K562 (cell line): ENCODE measurements around the gene PTCD3. TPM values are rescaled to one million over a fixed set of nuclear protein-coding genes. Genes with fewer than 3 reads are reported as not detected.

Source experiments
- CEBPB ChIP-seq: fragments of 450-650 bp; IDR thresholded peaks from 2 replicates; pipeline ENCODE4 v1.6.1; 2016; ENCODE audit warnings: missing genetic modification characterization, missing compliant biosample characterization
- EP400 ChIP-seq: fragments of 450-650 bp; IDR thresholded peaks from 2 replicates; pipeline ENCODE4 v1.6.1; 2017; ENCODE audit warnings: antibody characterized with exemption, mild to moderate bottlenecking, moderate library complexity
- GTF2E2 ChIP-seq: fragments of 200-800 bp; sonication (Bioruptor generic); IDR thresholded peaks from 2 replicates; pipeline ENCODE4 v1.6.1; 2016; ENCODE audit warnings: missing genetic modification characterization, missing compliant biosample characterization
- IFI16 ChIP-seq: fragments of 250-450 bp; sonication (Bioruptor Pico); IDR thresholded peaks from 2 replicates; pipeline ENCODE4 v2.1.2; 2022; ENCODE audit warnings: mild to moderate bottlenecking, inconsistent platforms
- KAT7 ChIP-seq: sonication (generic); formaldehyde crosslinking; IDR thresholded peaks from 2 replicates; pipeline ENCODE4 v1.8.0; 2022; ENCODE audit warnings: missing genetic modification reagents, mild to moderate bottlenecking, borderline replicate concordance
- L3MBTL2 ChIP-seq: fragments of 450-650 bp; IDR thresholded peaks from 2 replicates; pipeline ENCODE4 v1.6.1; 2016; ENCODE audit warnings: mild to moderate bottlenecking, moderate library complexity
- POLR2H ChIP-seq: IDR thresholded peaks from 2 replicates; pipeline ENCODE4 v1.6.1; 2016; ENCODE audit warnings: missing genetic modification characterization, low read depth, mild to moderate bottlenecking, control low read depth, missing compliant biosample characterization, moderate library complexity
- ZNF175 ChIP-seq: fragments of 200-800 bp; sonication (Bioruptor generic); IDR thresholded peaks from 2 replicates; pipeline ENCODE4 v1.6.1; 2016; ENCODE audit warnings: low read depth, mild to moderate bottlenecking, missing genetic modification characterization, missing compliant biosample characterization
- ZNF75A ChIP-seq: fragments of 450-650 bp; formaldehyde crosslinking; IDR thresholded peaks from 2 replicates; pipeline ENCODE4 v1.4.0; 2020; ENCODE audit warnings: mild to moderate bottlenecking
- polyA plus RNA-seq, 8 experiments: library from polyadenylated mRNA; depleted of rRNA in 4 of 8; stranded (reverse) in 5 of 8; unstranded in 3 of 8; fragments of >200 nt; fragmentation: Nextera tagmentation in 2 of 8; fragmentation: Illumina TruSeq in 1 of 8; extraction: Ambion mirVana in 2 of 8; extraction: Trizol in 1 of 8; gene quantifications; 2 replicates each; pipeline versions ENCODE4 v1.2.1 to v1.2.3, GENCODE V29; 2011 to 2014; ENCODE audit warnings: inconsistent platforms in 1 of 8, missing spikeins in 1 of 8
- total RNA-seq, 7 experiments: library from RNA; depleted of rRNA in 6 of 7; stranded (reverse); fragments of >200 nt in 6 of 7; fragmentation: Illumina TruSeq in 2 of 7; extraction: Trizol in 2 of 7; gene quantifications; 2 replicates each; pipeline versions ENCODE4 v1.2.1 to v1.2.3, GENCODE V29; 2011 to 2021; ENCODE audit warnings: low replicate concordance in 1 of 7
- TF ChIP-seq, protein P1 (sequence below): sonication (generic); IDR thresholded peaks from 2 replicates; pipeline ENCODE4 v1.6.1; 2016
- TF ChIP-seq, protein P2 (sequence below): fragments of 250-450 bp; sonication (Bioruptor Pico); IDR thresholded peaks from 2 replicates; pipeline ENCODE4 v1.5.0; 2021; ENCODE audit warnings: mild to moderate bottlenecking, moderate library complexity
- TF ChIP-seq, protein P3 (sequence below): fragments of 450-650 bp; IDR thresholded peaks from 2 replicates; pipeline ENCODE4 v1.6.1; 2016; ENCODE audit warnings: mild to moderate bottlenecking
- TF ChIP-seq, protein P4 (sequence below), 2 experiments: fragments of 200-800 bp in 1 of 2; sonication (Bioruptor generic) in 1 of 2; sonication (generic) in 1 of 2; formaldehyde crosslinking in 1 of 2; IDR thresholded peaks in 1 of 2; conservative IDR thresholded peaks in 1 of 2; 2 replicates each; pipeline versions ENCODE4 v1.5.0 to v1.6.1; 2016 to 2020; ENCODE audit warnings: missing compliant biosample characterization in 1 of 2, missing genetic modification characterization in 1 of 2, missing genetic modification reagents in 1 of 2

Gene PTCD3
- total and polyA plus RNA-seq, 9 of the 15 experiments (the other 6 are each of a cell fraction or from before 2014, with no cell fraction given): 65.2 to 241 (median 172) TPM

DNA sequence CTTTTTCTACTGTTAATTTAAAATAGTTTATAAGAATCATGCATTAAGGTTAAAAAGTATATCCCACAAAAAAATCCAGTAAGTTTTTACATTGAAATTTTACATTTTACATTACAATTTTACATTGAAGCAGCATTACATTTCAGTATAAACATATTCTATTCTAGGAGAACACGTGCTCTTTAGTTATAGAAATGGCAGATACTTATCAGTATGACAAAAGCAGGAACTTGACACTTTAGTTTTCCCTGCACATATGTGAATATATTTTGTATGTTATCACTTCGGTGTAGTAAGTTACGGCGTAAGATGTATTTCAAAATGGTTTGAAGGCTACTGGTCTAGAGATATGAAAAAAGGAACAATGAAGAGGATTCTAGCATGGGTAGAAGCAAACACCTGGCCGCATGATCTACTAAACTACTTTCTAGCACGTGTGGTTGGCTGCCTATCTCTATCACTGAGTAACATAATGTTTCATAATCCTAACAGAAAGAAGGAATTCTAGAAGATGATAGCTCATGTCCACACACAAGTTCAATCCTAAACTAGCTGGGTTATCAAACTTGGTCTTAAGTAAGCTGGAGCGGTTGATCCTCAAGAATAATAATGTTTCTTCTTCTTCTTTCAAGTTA, 83.9 kb downstream of the PTCD3 start (continued):
- TF ChIP-seq, protein P1, sequence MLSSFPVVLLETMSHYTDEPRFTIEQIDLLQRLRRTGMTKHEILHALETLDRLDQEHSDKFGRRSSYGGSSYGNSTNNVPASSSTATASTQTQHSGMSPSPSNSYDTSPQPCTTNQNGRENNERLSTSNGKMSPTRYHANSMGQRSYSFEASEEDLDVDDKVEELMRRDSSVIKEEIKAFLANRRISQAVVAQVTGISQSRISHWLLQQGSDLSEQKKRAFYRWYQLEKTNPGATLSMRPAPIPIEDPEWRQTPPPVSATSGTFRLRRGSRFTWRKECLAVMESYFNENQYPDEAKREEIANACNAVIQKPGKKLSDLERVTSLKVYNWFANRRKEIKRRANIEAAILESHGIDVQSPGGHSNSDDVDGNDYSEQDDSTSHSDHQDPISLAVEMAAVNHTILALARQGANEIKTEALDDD: peak; percentile 89
- TF ChIP-seq ZNF175 (CRISPR knock-in tag) (no peak), GTF2E2 (tag) (no peak), ZNF75A (no peak), IFI16 (CRISPR knock-in tag) (no peak), CEBPB (tag) (no peak), POLR2H (tag) (peak; percentile 30; the same call in 1 of the 2 replicates), L3MBTL2 (peak; percentile 72), EP400 (peak; percentile 60; the same call in 1 of the 2 replicates), KAT7 (CRISPR knock-in tag) (no peak)
- TF ChIP-seq, protein P2, sequence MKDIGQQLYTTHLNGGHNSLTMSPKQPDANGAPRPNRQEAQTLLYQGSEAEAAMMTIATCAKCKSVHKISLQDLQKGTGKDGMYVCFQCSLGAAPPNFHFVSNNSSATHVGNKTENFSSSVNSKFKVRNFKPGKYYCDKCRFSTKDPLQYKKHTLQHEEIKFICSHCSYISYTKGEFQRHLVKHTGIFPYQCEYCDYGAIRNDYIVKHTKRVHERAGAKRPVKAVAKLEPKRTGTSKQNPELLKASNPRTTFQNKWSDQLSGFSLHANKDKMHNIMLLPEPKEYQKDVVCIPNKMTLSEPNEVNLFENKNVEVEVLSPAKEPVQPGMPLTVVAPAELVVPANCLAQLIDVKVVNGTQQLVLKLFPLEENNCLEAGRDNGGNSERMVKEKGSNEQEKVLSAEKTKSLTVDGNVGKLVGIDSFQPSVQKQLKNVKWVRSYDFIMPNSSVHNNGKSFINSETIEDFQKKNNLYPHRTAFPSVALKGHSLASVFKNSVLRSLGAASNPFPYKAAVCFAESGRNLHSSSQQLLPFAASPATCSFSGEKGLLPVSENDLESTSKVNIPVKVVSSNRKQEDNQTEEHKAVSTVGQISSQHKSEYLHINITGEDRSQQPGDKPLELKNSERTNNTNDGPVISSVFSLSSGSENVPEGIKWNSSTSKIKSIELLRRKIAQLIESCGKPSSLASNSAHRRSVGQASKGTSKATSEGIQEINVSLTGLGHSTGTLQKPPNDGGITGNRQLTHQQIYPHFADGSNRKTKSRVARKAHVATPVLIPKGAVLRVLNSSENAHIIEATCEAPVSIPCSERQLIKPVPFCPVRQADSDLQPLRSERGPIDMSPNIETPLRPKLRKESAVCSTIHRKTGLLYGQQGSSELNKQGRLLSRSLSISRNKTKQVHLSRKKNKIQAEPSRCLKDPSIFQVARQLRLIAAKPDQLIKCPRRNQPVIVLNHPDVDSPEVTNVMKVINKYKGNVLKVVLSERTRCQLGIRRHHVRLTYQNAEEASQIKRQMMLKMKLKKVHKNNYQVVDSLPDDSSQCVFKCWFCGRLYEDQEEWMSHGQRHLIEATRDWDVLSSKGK: no peak
- TF ChIP-seq, protein P3, sequence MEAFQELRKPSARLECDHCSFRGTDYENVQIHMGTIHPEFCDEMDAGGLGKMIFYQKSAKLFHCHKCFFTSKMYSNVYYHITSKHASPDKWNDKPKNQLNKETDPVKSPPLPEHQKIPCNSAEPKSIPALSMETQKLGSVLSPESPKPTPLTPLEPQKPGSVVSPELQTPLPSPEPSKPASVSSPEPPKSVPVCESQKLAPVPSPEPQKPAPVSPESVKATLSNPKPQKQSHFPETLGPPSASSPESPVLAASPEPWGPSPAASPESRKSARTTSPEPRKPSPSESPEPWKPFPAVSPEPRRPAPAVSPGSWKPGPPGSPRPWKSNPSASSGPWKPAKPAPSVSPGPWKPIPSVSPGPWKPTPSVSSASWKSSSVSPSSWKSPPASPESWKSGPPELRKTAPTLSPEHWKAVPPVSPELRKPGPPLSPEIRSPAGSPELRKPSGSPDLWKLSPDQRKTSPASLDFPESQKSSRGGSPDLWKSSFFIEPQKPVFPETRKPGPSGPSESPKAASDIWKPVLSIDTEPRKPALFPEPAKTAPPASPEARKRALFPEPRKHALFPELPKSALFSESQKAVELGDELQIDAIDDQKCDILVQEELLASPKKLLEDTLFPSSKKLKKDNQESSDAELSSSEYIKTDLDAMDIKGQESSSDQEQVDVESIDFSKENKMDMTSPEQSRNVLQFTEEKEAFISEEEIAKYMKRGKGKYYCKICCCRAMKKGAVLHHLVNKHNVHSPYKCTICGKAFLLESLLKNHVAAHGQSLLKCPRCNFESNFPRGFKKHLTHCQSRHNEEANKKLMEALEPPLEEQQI: peak; percentile 7; the same call in 1 of the 2 replicates
- TF ChIP-seq, protein P4, sequence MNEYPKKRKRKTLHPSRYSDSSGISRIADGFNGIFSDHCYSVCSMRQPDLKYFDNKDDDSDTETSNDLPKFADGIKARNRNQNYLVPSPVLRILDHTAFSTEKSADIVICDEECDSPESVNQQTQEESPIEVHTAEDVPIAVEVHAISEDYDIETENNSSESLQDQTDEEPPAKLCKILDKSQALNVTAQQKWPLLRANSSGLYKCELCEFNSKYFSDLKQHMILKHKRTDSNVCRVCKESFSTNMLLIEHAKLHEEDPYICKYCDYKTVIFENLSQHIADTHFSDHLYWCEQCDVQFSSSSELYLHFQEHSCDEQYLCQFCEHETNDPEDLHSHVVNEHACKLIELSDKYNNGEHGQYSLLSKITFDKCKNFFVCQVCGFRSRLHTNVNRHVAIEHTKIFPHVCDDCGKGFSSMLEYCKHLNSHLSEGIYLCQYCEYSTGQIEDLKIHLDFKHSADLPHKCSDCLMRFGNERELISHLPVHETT (CRISPR knock-in tag; conservative IDR thresholded peaks at IDR 0.05 in 1 of 2, IDR thresholded peaks at IDR 0.05 in 1 of 2): 0 out of 4 replicates have a peak, but pooled peaks of 1 of the 2 experiments have one; percentile 1
